Activated T-helper 2 cell treated with anti-CD3 and anti-CD28 coated beads, Interferon-gamma antibody, Interleukin-2, Interleukin-4, amounts not matched to agents 10 μg/mL and 5 μg/mL and 100 μg/mL, durations not matched to agents 14 hours and 24 hours and 36 hours (primary cell): ENCODE data around the gene SORL1. TPM values are rescaled to one million over a fixed set of nuclear protein-coding genes. Genes with fewer than 3 reads are reported as not detected.

Source experiments
- DNase-seq: peaks from one replicate; pipeline ENCODE4 v3.0.0; 2021; ENCODE audit warnings: low spot score
- H3K27ac Mint-ChIP-seq: one replicate; pipeline ENCODE4 v1.8.0; 2021; ENCODE audit warnings: mixed read lengths
- H3K27me3 Mint-ChIP-seq: one replicate; pipeline ENCODE4 v1.8.0; 2021; ENCODE audit warnings: low read depth, mixed read lengths
- H3K36me3 Mint-ChIP-seq: one replicate; pipeline ENCODE4 v1.8.0; 2021; ENCODE audit warnings: low read depth, mixed read lengths
- H3K4me1 Mint-ChIP-seq: one replicate; pipeline ENCODE4 v1.8.0; 2021; ENCODE audit warnings: low read depth, mixed read lengths
- H3K4me3 Mint-ChIP-seq: one replicate; pipeline ENCODE4 v1.8.0; 2021; ENCODE audit warnings: low read depth, mild to moderate bottlenecking, moderate library complexity, mixed read lengths
- H3K9me3 Mint-ChIP-seq: one replicate; pipeline ENCODE4 v1.8.0; 2021; ENCODE audit warnings: mixed read lengths
- intact Hi-C: fragments of 100-400 bp; cut with micrococcal nuclease; formaldehyde crosslinking; loops from one replicate; pipeline ENCODE4 v1.15.1; 2023
- total RNA-seq: library from RNA; stranded (reverse); gene quantifications from 2 replicates; pipeline ENCODE4 v1.2.3, GENCODE V29; 2022

Gene SORL1
- total RNA-seq, 1 donor from 2014 or later: 20.2 TPM

- Mint-ChIP-seq H3K27ac (no peak overlapping the region), H3K4me3 (no peak overlapping the region), H3K27me3 (no peaks in the 10 kb centered on the region), H3K9me3 (no peaks in the 10 kb centered on the region), H3K36me3 (peaks cover 56% of the 10 kb centered on the region), H3K4me1 (peaks cover 3% of the 10 kb centered on the region)
- intact Hi-C loops: no loop called here
- no peak for DNase-seq
These were observed 98.3 kb downstream of the SORL1 start for GRCh38 chr11:121550247-121551030.

DNA sequence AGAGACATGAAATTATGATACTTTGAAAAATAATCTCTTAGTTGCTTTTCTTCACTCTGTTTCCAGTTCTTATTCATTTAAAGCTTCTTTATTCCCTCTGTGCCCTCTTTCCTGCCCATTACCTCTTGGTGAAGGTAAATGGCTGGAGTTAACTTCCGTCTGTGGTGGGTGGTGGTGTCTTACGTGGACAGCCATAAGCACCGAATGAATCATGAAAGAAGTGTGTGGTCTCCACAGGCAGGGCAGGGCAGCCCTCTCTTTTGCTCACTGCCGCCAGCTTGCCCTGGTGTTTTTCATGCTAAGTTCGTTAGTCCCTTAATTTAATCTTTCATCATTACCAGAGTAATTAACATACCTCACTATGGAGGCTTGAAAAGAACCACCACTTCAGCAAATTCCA is 99.3 kb downstream of the SORL1 start:
- H3K27ac Mint-ChIP-seq: no peak overlapping the region
- peaks cover 57% of the 10 kb centered on the region for H3K36me3 Mint-ChIP-seq
- H3K27me3 Mint-ChIP-seq: no peaks in the 10 kb centered on the region
- H3K9me3 Mint-ChIP-seq: no peaks in the 10 kb centered on the region
- H3K4me3 Mint-ChIP-seq: no peak overlapping the region
- intact Hi-C loops: no loop called here
- peaks cover 2% of the 10 kb centered on the region for H3K4me1 Mint-ChIP-seq
- no peak for DNase-seq

- H3K36me3 Mint-ChIP-seq: peaks cover 58% of the 10 kb centered on the region
- H3K27me3 Mint-ChIP-seq: no peaks in the 10 kb centered on the region
- H3K4me1 Mint-ChIP-seq: peaks cover 5% of the 10 kb centered on the region
- intact Hi-C loops: no loop called here
- no peak overlapping the region for H3K27ac Mint-ChIP-seq
- H3K9me3 Mint-ChIP-seq: no peaks in the 10 kb centered on the region
- H3K4me3 Mint-ChIP-seq: no peak overlapping the region
- no peak for DNase-seq
These were observed 100.0 kb downstream of the SORL1 start for GRCh38 chr11:121552154-121552553.

DNA sequence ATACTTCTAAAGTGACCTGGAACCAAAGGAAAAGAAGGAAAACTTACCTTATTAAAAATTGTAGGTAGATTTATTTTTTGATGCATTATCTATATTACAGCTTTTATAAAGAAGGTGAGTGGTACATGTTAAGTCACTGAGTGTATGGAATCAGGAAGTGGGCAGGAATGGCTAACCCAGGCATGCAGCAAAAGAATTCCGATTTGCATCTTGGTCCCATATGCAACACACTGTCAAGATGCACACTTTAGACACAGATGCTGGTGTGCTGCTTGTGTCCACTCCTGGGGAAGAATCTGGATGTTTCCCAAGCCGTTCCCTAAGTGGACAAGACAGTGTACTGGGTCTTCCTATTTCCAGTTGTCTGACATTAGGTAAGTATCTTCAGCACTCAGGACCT is 100.5 kb downstream of the SORL1 start:
- intact Hi-C loops: no loop called here
- peaks cover 56% of the 10 kb centered on the region for H3K36me3 Mint-ChIP-seq
- DNase-seq: no peak
- no peak overlapping the region for H3K27ac Mint-ChIP-seq
- H3K4me3 Mint-ChIP-seq: no peak overlapping the region
- peaks cover 10% of the 10 kb centered on the region for H3K4me1 Mint-ChIP-seq
- H3K9me3 Mint-ChIP-seq: no peaks in the 10 kb centered on the region
- no peaks in the 10 kb centered on the region for H3K27me3 Mint-ChIP-seq

- Mint-ChIP-seq H3K27ac (no peak overlapping the region), H3K36me3 (peaks cover 54% of the 10 kb centered on the region), H3K27me3 (no peaks in the 10 kb centered on the region), H3K9me3 (no peaks in the 10 kb centered on the region), H3K4me3 (no peak overlapping the region), H3K4me1 (peaks cover 10% of the 10 kb centered on the region)
- intact Hi-C loops: no loop called here
- no peak for DNase-seq
These were observed 101.3 kb downstream of the SORL1 start for GRCh38 chr11:121553389-121553788.

- no peak for DNase-seq
- intact Hi-C loops: no loop called here
- Mint-ChIP-seq H3K36me3 (peaks cover 58% of the 10 kb centered on the region), H3K4me1 (peaks cover 10% of the 10 kb centered on the region), H3K27ac (no peak overlapping the region), H3K27me3 (no peaks in the 10 kb centered on the region), H3K9me3 (no peaks in the 10 kb centered on the region), H3K4me3 (no peak overlapping the region)
These were observed 101.7 kb downstream of the SORL1 start for GRCh38 chr11:121553806-121554205.

- H3K27ac Mint-ChIP-seq: no peak overlapping the region
- H3K4me1 Mint-ChIP-seq: peaks cover 10% of the 10 kb centered on the region
- H3K4me3 Mint-ChIP-seq: no peak overlapping the region
- peaks cover 64% of the 10 kb centered on the region for H3K36me3 Mint-ChIP-seq
- H3K27me3 Mint-ChIP-seq: no peaks in the 10 kb centered on the region
- intact Hi-C loops: no loop called here
- no peak for DNase-seq
- no peaks in the 10 kb centered on the region for H3K9me3 Mint-ChIP-seq
These were observed 102.4 kb downstream of the SORL1 start for GRCh38 chr11:121554552-121554951.

DNA sequence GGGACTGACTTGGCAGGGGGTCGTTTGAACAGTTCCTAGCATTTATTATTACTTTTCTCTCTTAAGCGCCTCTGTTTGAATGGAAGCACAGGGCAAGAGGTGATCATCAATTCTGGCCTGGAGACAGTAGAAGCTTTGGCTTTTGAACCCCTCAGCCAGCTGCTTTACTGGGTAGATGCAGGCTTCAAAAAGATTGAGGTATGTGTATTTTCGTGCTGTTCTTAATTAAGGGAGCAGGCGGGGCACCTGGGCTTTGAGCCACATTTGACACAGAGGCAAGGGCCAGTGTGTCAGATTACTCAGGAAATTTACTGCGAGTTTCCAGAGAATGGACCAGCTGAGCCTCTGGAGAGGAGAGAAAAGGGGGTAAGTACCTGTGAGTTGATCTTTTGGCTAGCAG is 103.0 kb downstream of the SORL1 start:
- DNase-seq: no peak
- no peak overlapping the region for H3K4me3 Mint-ChIP-seq
- H3K27ac Mint-ChIP-seq: no peak overlapping the region
- peaks cover 66% of the 10 kb centered on the region for H3K36me3 Mint-ChIP-seq
- no peaks in the 10 kb centered on the region for H3K27me3 Mint-ChIP-seq
- intact Hi-C loops: no loop called here
- H3K4me1 Mint-ChIP-seq: peaks cover 10% of the 10 kb centered on the region
- no peaks in the 10 kb centered on the region for H3K9me3 Mint-ChIP-seq

DNA sequence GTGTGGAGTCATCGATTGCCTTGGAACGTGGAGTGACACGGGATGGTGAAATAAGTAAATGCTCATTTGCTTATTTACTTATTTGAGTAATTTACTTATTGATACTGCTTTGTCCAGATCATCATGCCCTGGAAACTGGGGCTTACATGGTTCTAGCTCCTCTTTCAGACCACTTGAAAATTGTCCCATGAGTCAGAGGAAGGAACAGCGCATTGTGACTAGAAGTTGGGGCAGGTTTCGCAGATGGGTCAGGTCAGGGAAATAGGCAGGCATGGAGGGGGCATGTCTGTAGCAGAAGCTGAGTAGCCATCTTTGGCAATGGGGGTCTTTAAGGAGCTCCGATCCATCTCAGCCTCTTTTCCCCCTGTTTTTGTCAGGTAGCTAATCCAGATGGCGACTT is 104.8 kb downstream of the SORL1 start:
- Mint-ChIP-seq H3K27ac (no peak overlapping the region), H3K4me1 (peaks cover 10% of the 10 kb centered on the region), H3K9me3 (no peaks in the 10 kb centered on the region), H3K36me3 (peaks cover 70% of the 10 kb centered on the region), H3K4me3 (no peak overlapping the region), H3K27me3 (no peaks in the 10 kb centered on the region)
- intact Hi-C loops: no loop called here
- no peak for DNase-seq

DNA sequence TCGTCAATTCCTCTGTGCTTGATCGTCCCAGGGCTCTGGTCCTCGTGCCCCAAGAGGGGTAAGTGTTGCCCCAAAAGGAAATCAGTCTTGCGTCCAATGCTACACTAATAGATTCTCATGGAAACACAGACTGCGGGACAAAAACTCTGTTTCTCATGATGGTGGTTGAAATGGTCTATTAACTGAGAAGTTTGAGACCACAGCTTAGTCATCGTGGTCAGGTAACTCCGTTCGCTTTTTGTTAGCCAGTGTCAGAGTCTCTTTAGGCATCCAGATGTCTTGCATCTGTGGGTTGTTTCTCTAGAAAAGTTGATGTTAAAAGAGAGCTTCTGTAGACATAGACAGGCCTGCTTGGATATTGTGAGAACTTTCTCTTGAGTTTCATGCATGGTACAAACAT is 105.2 kb downstream of the SORL1 start:
- intact Hi-C loops: no loop called here
- no peaks in the 10 kb centered on the region for H3K9me3 Mint-ChIP-seq
- no peak for DNase-seq
- H3K4me1 Mint-ChIP-seq: peaks cover 10% of the 10 kb centered on the region
- H3K36me3 Mint-ChIP-seq: peaks cover 74% of the 10 kb centered on the region
- H3K27me3 Mint-ChIP-seq: no peaks in the 10 kb centered on the region
- no peak overlapping the region for H3K4me3 Mint-ChIP-seq
- H3K27ac Mint-ChIP-seq: no peak overlapping the region

GRCh38 chr11:121559606-121560200 is 107.6 kb downstream of the SORL1 start:
- no peak overlapping the region for H3K27ac Mint-ChIP-seq
- H3K27me3 Mint-ChIP-seq: no peaks in the 10 kb centered on the region
- no peak overlapping the region for H3K4me3 Mint-ChIP-seq
- H3K36me3 Mint-ChIP-seq: peaks cover 65% of the 10 kb centered on the region
- peaks cover 10% of the 10 kb centered on the region for H3K4me1 Mint-ChIP-seq
- intact Hi-C loops: no loop called here
- DNase-seq: no peak
- no peaks in the 10 kb centered on the region for H3K9me3 Mint-ChIP-seq

GRCh38 chr11:121560236-121560635 is 108.1 kb downstream of the SORL1 start:
- no peak overlapping the region for H3K4me3 Mint-ChIP-seq
- H3K27me3 Mint-ChIP-seq: no peaks in the 10 kb centered on the region
- peaks cover 69% of the 10 kb centered on the region for H3K36me3 Mint-ChIP-seq
- peaks cover 10% of the 10 kb centered on the region for H3K4me1 Mint-ChIP-seq
- no peak for DNase-seq
- no peaks in the 10 kb centered on the region for H3K9me3 Mint-ChIP-seq
- intact Hi-C loops: no loop called here
- H3K27ac Mint-ChIP-seq: no peak overlapping the region

- Mint-ChIP-seq H3K27ac (no peak overlapping the region), H3K4me3 (no peak overlapping the region)
These were observed 109.1 kb downstream of the SORL1 start for GRCh38 chr11:121561240-121561639.

More at GRCh38 chr11:121561240-121561639, 109.1 kb downstream of the SORL1 start:
- no peak for DNase-seq
- Mint-ChIP-seq H3K4me1 (peaks cover 10% of the 10 kb centered on the region), H3K9me3 (no peaks in the 10 kb centered on the region), H3K27me3 (no peaks in the 10 kb centered on the region), H3K36me3 (peaks cover 67% of the 10 kb centered on the region)
- intact Hi-C loops: no loop called here
